Thyroid gland (tissue), 4 donors: ENCODE data around the gene XRCC4. TPM values are rescaled to one million over a fixed set of nuclear protein-coding genes. Genes with fewer than 3 reads are reported as not detected.

Experiments
- DNase-seq, 2 donors: peaks; one replicate each; pipeline ENCODE4 v3.0.0-alpha.2; 2019
- H3K27ac ChIP-seq, 3 donors: fragments of 200-600 bp; sonication (generic); 1 replicate in 2 of 3; 2 replicates in 1 of 3; pipeline ENCODE4 v1.5.1; 2016 to 2019; ENCODE audit warnings: mild to moderate bottlenecking in 1 of 3, moderate library complexity in 1 of 3
- H3K27me3 ChIP-seq: fragments of 200-600 bp; sonication (generic); one replicate; pipeline ENCODE4 v1.5.1; 2019
- H3K36me3 ChIP-seq, 2 donors: fragments of 200-600 bp; sonication (generic); one replicate each; pipeline ENCODE4 v1.5.1; 2016 to 2019
- H3K4me1 ChIP-seq, 2 donors: fragments of 200-600 bp; sonication (generic); one replicate each; pipeline ENCODE4 v1.5.1; 2017 to 2019
- H3K4me3 ChIP-seq, 3 donors: fragments of 200-600 bp; sonication (generic); replicated peaks in 1 of 3; 1 replicate in 2 of 3; 2 replicates in 1 of 3; pipeline ENCODE4 v1.5.1; 2016; ENCODE audit warnings: mild to moderate bottlenecking in 1 of 3
- H3K9me3 ChIP-seq: fragments of 200-600 bp; sonication (generic); one replicate; pipeline ENCODE4 v1.5.1; 2017
- POLR2A ChIP-seq, 2 donors: fragments of 450-650 bp; IDR thresholded peaks; one replicate each; pipeline ENCODE4 v1.6.1; 2017; ENCODE audit warnings: antibody characterized with exemption in 2 of 2, mild to moderate bottlenecking in 2 of 2, moderate library complexity in 1 of 2
- WGBS, 2 donors: methylation state at CpG; one replicate each; pipeline ENCODE4 v1.1.5; 2017; 5-methylcytosine and 5-hydroxymethylcytosine counted together
- intact Hi-C: fragments of 100-400 bp; cut with DNase I; formaldehyde crosslinking; loops from one replicate; pipeline ENCODE4 v1.15.1; 2023
- total RNA-seq, 4 donors: library from RNA; depleted of rRNA; stranded (reverse); fragments of >200 nt; gene quantifications; one replicate each; pipeline ENCODE4 v1.2.3, GENCODE V29; 2016
- TF ChIP-seq, protein P1 (sequence below), 6 experiments: fragments of 200-600 bp in 3 of 6; fragments of 450-650 bp in 3 of 6; sonication (generic) in 3 of 6; IDR thresholded peaks; one replicate each; pipeline ENCODE4 v1.5.1; 2016 to 2019; ENCODE audit warnings: antibody characterized with exemption in 6 of 6, mild to moderate bottlenecking in 2 of 6, inconsistent platforms in 1 of 6, moderate library complexity in 1 of 6

XRCC4 gene
- total RNA-seq, 4 donors from 2014 or later: 6.7 to 11.6 (median 9.1) TPM

DNA sequence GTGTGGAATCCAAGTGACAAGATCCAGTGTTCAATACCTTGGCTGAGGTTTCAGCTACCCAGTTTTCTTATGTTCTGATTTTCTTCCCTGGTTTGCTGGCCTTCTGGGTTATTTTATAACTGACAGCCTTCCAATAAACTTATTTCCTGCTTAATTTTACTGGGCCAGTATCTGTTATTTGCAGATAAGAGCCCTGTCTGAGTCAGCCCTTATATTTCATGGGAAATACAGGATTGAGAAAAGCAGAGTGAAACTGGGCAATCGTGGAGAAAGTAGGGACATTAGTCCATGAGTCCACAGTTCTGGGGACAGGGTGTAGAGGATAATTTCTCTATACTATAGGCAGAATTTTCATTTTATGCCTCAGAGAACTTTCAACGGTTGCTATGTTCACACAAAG lies 32.4 kb upstream of the XRCC4 start:
- H3K27me3 ChIP-seq: no peaks in the 10 kb centered on the region
- H3K4me3 ChIP-seq: no peak overlapping the region
- no peak for TF ChIP-seq POLR2A (IDR thresholded peaks at IDR 0.05)
- TF ChIP-seq, protein P1, sequence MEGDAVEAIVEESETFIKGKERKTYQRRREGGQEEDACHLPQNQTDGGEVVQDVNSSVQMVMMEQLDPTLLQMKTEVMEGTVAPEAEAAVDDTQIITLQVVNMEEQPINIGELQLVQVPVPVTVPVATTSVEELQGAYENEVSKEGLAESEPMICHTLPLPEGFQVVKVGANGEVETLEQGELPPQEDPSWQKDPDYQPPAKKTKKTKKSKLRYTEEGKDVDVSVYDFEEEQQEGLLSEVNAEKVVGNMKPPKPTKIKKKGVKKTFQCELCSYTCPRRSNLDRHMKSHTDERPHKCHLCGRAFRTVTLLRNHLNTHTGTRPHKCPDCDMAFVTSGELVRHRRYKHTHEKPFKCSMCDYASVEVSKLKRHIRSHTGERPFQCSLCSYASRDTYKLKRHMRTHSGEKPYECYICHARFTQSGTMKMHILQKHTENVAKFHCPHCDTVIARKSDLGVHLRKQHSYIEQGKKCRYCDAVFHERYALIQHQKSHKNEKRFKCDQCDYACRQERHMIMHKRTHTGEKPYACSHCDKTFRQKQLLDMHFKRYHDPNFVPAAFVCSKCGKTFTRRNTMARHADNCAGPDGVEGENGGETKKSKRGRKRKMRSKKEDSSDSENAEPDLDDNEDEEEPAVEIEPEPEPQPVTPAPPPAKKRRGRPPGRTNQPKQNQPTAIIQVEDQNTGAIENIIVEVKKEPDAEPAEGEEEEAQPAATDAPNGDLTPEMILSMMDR (IDR thresholded peaks at IDR 0.05): no peak
- H3K9me3 ChIP-seq: no peaks in the 10 kb centered on the region
- H3K36me3 ChIP-seq: no peaks in the 10 kb centered on the region
- DNase-seq: no peak
- WGBS, 2 donors: 47 to 52% methylated on average over 2 of the region's 2 CpGs
- no peak overlapping the region for H3K27ac ChIP-seq
- no peaks in the 10 kb centered on the region for H3K4me1 ChIP-seq
- intact Hi-C loops: no loop called here

GRCh38 chr5:83048277-83048676 lies 29.1 kb upstream of the XRCC4 start:
- TF ChIP-seq, protein P1 (IDR thresholded peaks at IDR 0.05): no peak
- Histone ChIP-seq H3K9me3 (no peaks in the 10 kb centered on the region), H3K36me3 (no peaks in the 10 kb centered on the region), H3K27me3 (no peaks in the 10 kb centered on the region), H3K4me1 (no peaks in the 10 kb centered on the region), H3K4me3 (no peak overlapping the region), H3K27ac (no peak overlapping the region)
- DNase-seq: no peak
- 68 to 76% methylated on average over 3 of the region's 3 CpGs for WGBS, 2 donors
- intact Hi-C loops: no loop called here

- 85 to 92% methylated on average over 2 of the region's 2 CpGs for WGBS, 2 donors
- no peaks in the 10 kb centered on the region for H3K9me3 ChIP-seq
- no peak overlapping the region for H3K4me3 ChIP-seq
- no peak for DNase-seq
- intact Hi-C loops: no loop called here
- no peaks in the 10 kb centered on the region for H3K27me3 ChIP-seq
- H3K4me1 ChIP-seq: no peaks in the 10 kb centered on the region
- TF ChIP-seq, protein P1 (IDR thresholded peaks at IDR 0.05): no peak
- TF ChIP-seq POLR2A (IDR thresholded peaks at IDR 0.05): no peak
- H3K27ac ChIP-seq: no peak overlapping the region
- no peaks in the 10 kb centered on the region for H3K36me3 ChIP-seq
Observed at GRCh38 chr5:83048811-83049210, 28.5 kb upstream of the XRCC4 start.

- H3K4me1 ChIP-seq: no peaks in the 10 kb centered on the region
- WGBS, 2 donors: 79 to 81% methylated on average over 3 of the region's 3 CpGs
- no peak overlapping the region for H3K4me3 ChIP-seq
- TF ChIP-seq POLR2A (IDR thresholded peaks at IDR 0.05): no peak
- TF ChIP-seq, protein P1 (IDR thresholded peaks at IDR 0.05): no peak
- no peaks in the 10 kb centered on the region for H3K36me3 ChIP-seq
- no peaks in the 10 kb centered on the region for H3K9me3 ChIP-seq
- intact Hi-C loops: no loop called here
- H3K27me3 ChIP-seq: no peaks in the 10 kb centered on the region
- DNase-seq: no peak
- no peak overlapping the region for H3K27ac ChIP-seq
Observed at GRCh38 chr5:83049370-83049885, 27.9 kb upstream of the XRCC4 start.

DNA sequence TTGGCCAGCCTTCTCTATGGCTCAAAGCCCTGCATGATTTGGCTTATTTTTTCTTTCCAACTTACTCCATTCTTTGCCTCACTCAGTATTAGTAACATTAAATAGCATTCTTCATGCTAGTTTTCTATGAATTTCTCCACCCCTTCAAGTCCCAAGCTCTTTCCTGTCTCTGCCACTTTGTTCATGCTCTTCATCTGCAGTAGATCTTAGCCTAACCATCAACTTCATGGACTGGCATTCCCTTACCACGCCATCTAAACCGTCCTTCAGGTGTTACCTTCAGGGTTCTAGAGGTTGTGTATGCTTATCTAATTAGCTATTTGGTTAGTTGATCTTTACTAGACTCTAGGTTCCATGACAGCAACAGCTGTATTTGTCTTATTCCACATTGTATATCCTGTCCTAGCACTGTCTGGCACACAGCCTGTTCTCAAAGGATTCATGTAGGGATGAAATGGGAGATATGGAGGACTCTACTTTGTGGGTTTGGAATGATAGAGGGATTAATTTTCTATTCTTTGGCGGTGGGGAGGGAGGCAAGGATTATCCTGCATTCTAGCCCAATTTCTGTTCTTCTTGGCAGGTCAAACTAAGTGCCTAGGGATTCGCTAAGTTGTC lies 26.5 kb upstream of the XRCC4 start:
- Histone ChIP-seq H3K4me3 (no peak overlapping the region), H3K27ac (no peak overlapping the region), H3K9me3 (no peaks in the 10 kb centered on the region), H3K4me1 (no peaks in the 10 kb centered on the region), H3K36me3 (no peaks in the 10 kb centered on the region), H3K27me3 (no peaks in the 10 kb centered on the region)
- 88 to 92% methylated on average over 4 of the region's 4 CpGs for WGBS, 2 donors
- no peak for DNase-seq
- TF ChIP-seq, protein P1 (IDR thresholded peaks at IDR 0.05): no peak
- TF ChIP-seq POLR2A (IDR thresholded peaks at IDR 0.05): no peak
- intact Hi-C loops: no loop called here
